GM18508 (cell line): ENCODE data around the gene PUS1.
"Not testable (repeated sequence)": the region's sequence is repeated elsewhere in the genome, so short reads cannot be mapped to it uniquely, and the experiment has no call there.

Experiments used
- ATAC-seq: cut with Tn5 transposase; IDR thresholded peaks from one replicate; pipeline ENCODE4 v1.9.1; 2021; ENCODE audit warnings: moderate number of reproducible peaks; ENCODE audit not compliant: insufficient read depth, unreplicated experiment

The PUS1 gene

DNA sequence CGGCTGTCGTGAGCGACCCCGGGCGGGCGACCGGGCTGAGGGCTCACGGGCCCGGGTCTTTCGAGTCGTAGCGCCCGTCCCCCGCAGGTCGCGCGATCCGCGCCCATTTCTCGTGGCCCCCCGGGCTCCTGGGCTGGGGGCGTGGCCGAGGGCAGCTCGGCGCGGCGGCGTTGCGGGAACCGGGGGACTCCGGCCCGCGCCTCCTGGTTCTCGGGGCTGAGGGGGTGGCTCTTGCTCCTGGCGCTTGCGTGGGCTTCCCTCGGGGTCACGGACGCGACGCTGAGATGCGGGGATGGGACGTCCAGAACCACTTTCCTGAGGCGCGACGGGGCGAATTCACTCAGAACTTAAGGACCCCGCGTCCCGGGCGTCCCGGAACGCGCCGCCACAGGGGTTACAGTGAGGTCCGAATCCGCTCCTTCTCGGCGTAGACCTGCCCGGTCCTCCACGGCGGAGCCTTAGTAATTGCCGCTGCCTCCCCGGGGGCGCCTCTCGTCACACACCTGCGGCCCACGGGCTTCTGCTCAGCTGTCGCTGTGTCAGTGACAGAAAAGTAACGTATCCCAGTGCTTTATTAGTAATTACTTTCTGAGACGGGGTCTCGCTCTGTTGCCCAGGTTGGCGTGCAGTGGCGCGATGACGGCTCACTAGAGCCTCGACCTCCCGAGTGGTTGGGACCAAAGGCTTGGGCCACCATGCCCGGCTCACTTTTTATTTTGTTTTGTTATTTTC, 21.3 kb downstream of the PUS1 start:
- ATAC-seq: peak; percentile 13

DNA sequence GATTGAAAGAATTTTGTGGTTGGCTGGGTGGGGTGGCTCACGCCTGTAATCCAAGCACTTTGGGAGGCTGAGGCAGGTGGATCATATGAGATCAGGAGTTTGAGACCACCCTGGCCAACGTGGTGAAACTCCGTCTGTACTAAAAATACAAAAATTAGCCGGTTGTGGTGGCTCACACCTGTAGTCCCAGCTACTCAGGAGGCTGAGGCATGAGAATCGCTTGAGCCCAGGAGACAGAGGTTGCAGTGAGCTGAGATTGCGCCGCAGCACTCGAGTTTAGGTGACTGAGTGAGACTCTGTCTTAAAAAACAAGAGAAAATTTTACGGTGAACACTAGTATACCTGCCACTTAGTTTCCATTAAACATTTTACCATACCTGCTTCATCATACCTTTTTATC, 24.7 kb downstream of the PUS1 start:
- ATAC-seq: not testable (repeated sequence)

- ATAC-seq: not testable (repeated sequence)
Measured at GRCh38 chr12:131954460-131954859, 25.4 kb downstream of the PUS1 start.

- ATAC-seq: no peak
Measured at GRCh38 chr12:131959116-131959515, 30.0 kb downstream of the PUS1 start.

GRCh38 chr12:131959641-131960589, 30.8 kb downstream of the PUS1 start:
- no peak for ATAC-seq

DNA sequence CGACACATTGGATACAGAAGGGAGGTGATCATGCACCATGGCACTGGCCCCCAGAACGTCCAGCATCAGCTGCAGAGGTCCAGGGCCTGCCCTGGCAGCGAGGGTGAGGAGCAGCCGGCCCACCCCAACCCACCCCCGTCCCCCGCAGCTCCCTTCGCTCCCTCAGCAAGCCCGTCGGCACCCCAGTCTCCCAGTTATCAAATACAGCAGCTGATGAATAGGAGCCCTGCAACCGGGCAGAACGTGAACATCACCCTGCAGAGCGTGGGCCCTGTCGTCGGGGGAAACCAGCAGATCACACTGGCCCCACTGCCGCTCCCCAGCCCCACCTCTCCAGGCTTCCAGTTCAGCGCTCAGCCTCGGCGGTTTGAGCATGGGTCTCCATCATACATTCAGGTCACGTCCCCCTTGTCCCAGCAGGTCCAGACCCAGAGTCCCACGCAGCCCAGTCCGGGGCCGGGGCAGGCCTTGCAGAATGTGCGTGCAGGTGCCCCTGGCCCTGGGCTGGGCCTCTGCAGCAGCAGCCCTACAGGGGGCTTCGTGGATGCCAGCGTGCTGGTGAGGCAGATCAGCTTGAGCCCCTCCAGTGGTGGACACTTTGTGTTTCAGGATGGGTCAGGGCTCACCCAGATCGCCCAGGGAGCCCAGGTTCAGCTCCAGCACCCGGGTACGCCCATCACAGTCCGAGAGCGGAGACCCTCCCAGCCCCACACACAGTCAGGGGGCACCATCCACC, 31.7 kb downstream of the PUS1 start:
- not testable (repeated sequence) for ATAC-seq

DNA sequence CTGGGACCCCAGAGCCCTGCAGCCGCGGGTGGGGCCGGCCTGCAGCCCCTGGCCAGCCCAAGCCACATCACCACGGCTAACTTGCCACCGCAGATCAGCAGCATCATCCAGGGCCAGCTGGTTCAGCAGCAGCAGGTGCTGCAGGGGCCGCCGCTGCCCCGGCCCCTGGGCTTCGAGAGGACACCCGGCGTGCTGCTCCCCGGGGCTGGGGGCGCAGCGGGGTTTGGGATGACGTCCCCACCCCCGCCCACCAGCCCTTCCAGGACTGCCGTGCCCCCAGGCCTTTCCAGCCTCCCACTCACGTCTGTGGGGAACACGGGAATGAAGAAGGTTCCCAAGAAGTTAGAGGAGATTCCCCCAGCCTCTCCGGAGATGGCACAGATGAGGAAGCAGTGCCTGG, 32.3 kb downstream of the PUS1 start:
- ATAC-seq: not testable (repeated sequence)

GRCh38 chr12:131962069-131962468, 33.0 kb downstream of the PUS1 start:
- no peak for ATAC-seq

GRCh38 chr12:131963381-131963780, 34.3 kb downstream of the PUS1 start:
- no peak for ATAC-seq

DNA sequence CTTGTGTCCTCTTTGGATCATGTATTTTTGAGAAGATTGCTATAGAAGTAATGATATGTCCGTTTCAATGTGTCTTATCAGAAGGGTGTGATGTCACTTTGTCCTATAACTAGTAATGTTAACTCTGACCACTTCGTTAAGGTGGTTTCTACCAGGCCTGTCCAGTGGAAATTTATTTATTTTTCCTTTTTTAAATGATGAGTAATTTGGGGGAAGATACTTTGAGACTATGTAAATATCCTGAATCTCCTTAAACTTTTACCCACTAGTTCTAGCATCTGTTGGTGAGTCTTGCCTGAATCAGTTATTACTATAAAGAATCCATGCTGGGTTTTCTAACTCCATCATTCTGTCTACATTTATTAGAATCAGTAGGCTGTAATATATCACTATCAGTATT, 36.0 kb downstream of the PUS1 start:
- ATAC-seq: no peak

GRCh38 chr12:131971226-131971625, 42.1 kb downstream of the PUS1 start:
- ATAC-seq: no peak

DNA sequence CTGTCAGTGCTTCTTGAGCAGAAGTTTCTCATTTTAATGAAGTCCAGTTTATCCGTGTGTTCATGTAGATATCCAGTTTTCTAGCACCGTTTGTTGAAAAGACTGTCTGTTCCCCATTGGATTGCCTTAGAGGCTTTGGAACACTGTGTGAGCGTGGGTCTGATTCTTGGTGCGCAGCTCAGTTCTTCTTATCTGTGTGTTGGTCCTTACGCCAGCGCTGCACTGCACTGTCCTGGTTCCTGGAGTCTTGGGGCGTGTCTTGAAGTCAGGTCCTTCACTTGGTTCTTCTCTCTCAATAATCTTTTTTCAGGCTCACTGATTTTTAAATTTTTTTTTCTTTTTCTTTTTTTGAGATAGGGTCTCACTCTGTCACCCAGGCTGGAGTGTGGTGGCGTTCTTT, 46.2 kb downstream of the PUS1 start:
- ATAC-seq: no peak

DNA sequence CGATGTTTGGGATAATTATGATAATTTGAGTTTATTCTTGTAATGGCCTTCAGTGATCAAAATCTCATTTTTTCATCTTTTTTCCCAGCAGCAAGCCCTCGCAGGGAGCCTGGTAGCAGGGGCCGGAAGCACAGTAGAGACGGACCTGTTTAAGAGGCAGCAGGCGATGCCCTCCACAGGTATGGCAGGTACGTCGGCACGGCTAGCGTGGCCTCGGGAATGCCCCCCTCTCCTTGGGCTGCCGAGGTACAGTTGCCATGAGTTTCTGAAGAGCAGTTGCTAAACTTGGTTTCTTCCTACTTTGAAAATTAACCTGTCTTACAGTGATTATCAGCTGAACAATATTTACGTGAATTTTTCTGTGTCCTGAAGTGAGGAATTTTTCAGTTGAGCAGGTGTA, 50.5 kb downstream of the PUS1 start:
- no peak for ATAC-seq

GRCh38 chr12:131980263-131980662, 51.2 kb downstream of the PUS1 start:
- ATAC-seq: no peak

GRCh38 chr12:131981388-131981787, 52.3 kb downstream of the PUS1 start:
- no peak for ATAC-seq

- ATAC-seq: no peak
Measured at GRCh38 chr12:131982041-131982440, 53.0 kb downstream of the PUS1 start.

- no peak for ATAC-seq
Measured at GRCh38 chr12:131983026-131983425, 54.0 kb downstream of the PUS1 start.

- no peak for ATAC-seq
Measured at GRCh38 chr12:131983554-131983953, 54.5 kb downstream of the PUS1 start.

DNA sequence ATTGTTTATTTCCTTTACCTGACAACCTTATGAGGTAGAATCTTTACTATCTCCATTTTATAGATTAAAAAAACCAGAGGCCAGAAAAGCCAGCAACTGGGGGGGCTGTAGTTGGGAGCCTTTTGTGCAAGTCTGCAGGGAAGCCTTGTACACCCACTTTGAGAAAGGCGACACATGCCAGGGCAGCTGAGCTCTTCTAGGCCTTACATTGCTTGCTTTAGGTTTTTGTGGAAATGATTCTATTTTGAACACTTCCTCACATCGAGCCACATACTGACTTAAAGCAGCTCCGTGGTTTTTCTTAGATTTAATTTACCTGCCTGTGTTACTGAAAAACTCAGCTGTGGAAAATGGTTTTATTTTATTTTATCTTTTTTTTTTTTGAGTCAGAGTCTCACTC, 55.3 kb downstream of the PUS1 start:
- no peak for ATAC-seq

- not testable (repeated sequence) for ATAC-seq
Measured at GRCh38 chr12:131985510-131985875, 56.4 kb downstream of the PUS1 start.

- no peak for ATAC-seq
Measured at GRCh38 chr12:131986361-131986760, 57.3 kb downstream of the PUS1 start.
